ENCODE data around the gene PEX7.
"Not testable (repeated sequence)": the region's sequence is repeated elsewhere in the genome, so short reads cannot be mapped to it uniquely, and the experiment has no call there.

PEX7 gene

GRCh38 chr6:136791296-136792094 is 30.9 kb upstream of the PEX7 start:
- DNase-seq, result peak; percentile 61

GRCh38 chr6:136792095-136792409 is 30.3 kb upstream of the PEX7 start:
- no peak for DNase-seq

- peak; percentile 95 for DNase-seq
Measured at GRCh38 chr6:136792410-136793262, 29.8 kb upstream of the PEX7 start, which contains the start of gene MAP3K5. MAP3K5 (minus strand) TSS chr6:136792477; CDS start chr6:136792157, 320 bp downstream.

GRCh38 chr6:136793363-136793762 is 29.0 kb upstream of the PEX7 start:
- peak; percentile 60 for DNase-seq

GRCh38 chr6:136795386-136795785 is 27.0 kb upstream of the PEX7 start:
- DNase-seq, result peak; percentile 28

GRCh38 chr6:136795996-136796395 is 26.4 kb upstream of the PEX7 start:
- no peak for DNase-seq

- no peak for DNase-seq
Measured at GRCh38 chr6:136798044-136798443, 24.3 kb upstream of the PEX7 start.

GRCh38 chr6:136801581-136801980 is 20.8 kb upstream of the PEX7 start:
- DNase-seq, result no peak

GRCh38 chr6:136803608-136804007 is 18.8 kb upstream of the PEX7 start:
- peak; percentile 23 for DNase-seq

GRCh38 chr6:136809091-136809860 is 13.1 kb upstream of the PEX7 start:
- DNase-seq, result no peak

GRCh38 chr6:136811272-136811671 is 11.1 kb upstream of the PEX7 start:
- no peak for DNase-seq

GRCh38 chr6:136812174-136812573 is 10.2 kb upstream of the PEX7 start:
- no peak for DNase-seq

GRCh38 chr6:136815608-136816007 is 6.8 kb upstream of the PEX7 start:
- not testable (repeated sequence) for DNase-seq

- DNase-seq, result no peak
Measured at GRCh38 chr6:136816656-136817055, 5.7 kb upstream of the PEX7 start.

GRCh38 chr6:136820561-136820960 is 1.8 kb upstream of the PEX7 start:
- DNase-seq, result no peak

GRCh38 chr6:136822046-136822375 is 381 bp upstream of the PEX7 start:
- DNase-seq, result peak; percentile 78

- DNase-seq, result no peak
Measured at GRCh38 chr6:136823128-136823660, 802 bp downstream of the PEX7 start.

GRCh38 chr6:136826216-136826615 is 3.8 kb downstream of the PEX7 start:
- no peak for DNase-seq

- DNase-seq, result no peak
Measured at GRCh38 chr6:136831873-136832562, 9.6 kb downstream of the PEX7 start.

- no peak for DNase-seq
Measured at GRCh38 chr6:136840276-136841001, 18.0 kb downstream of the PEX7 start.

GRCh38 chr6:136843210-136843609 is 20.8 kb downstream of the PEX7 start:
- DNase-seq, result no peak

GRCh38 chr6:136846046-136846445 is 23.7 kb downstream of the PEX7 start:
- DNase-seq, result peak; percentile 66
